Heart right ventricle (tissue), 16 donors: ENCODE results near the gene MFSD12. TPM values are rescaled to one million over a fixed set of nuclear protein-coding genes. Genes with fewer than 3 reads are reported as not detected.

ENCODE experiments used
- ATAC-seq, 8 donors: fragments of 200-7000 bp; cut with Tn5 transposase; one replicate each; pipeline ENCODE4 v1.9.1; 2020; ENCODE audit warnings: mild to moderate bottlenecking in 8 of 8, moderate library complexity in 8 of 8, moderate number of reproducible peaks in 1 of 8
- DNase-seq, 2 donors: peaks; one replicate each; pipeline ENCODE4 v3.0.0-alpha.2; 2020
- H3K27ac ChIP-seq, 10 donors: fragments of 200-600 bp; sonication (generic) in 2 of 10; one replicate each; pipeline versions ENCODE4 v1.5.0 to v1.8.0; 2020 to 2022; ENCODE audit warnings: mild to moderate bottlenecking in 3 of 10
- H3K27me3 ChIP-seq, 7 donors: fragments of 200-600 bp; one replicate each; pipeline ENCODE4 v1.8.0; 2021 to 2022; ENCODE audit warnings: mild to moderate bottlenecking in 2 of 7
- H3K36me3 ChIP-seq, 9 donors: fragments of 200-600 bp; sonication (generic) in 1 of 9; one replicate each; pipeline versions ENCODE4 v1.5.0 to v1.8.0; 2020 to 2022; ENCODE audit warnings: mild to moderate bottlenecking in 2 of 9
- H3K4me1 ChIP-seq, 9 donors: fragments of 200-600 bp; sonication (generic) in 1 of 9; one replicate each; pipeline versions ENCODE4 v1.5.0 to v1.8.0; 2020 to 2022; ENCODE audit warnings: mild to moderate bottlenecking in 4 of 9
- H3K4me3 ChIP-seq, 10 donors: fragments of 200-600 bp; sonication (generic) in 2 of 10; one replicate each; pipeline versions ENCODE4 v1.5.0 to v1.8.0; 2020 to 2022; ENCODE audit warnings: mild to moderate bottlenecking in 7 of 10, moderate library complexity in 2 of 10
- H3K9me3 ChIP-seq, 11 donors: fragments of 200-600 bp in 10 of 11; sonication (generic) in 2 of 11; one replicate each; pipeline versions ENCODE4 v1.5.0 to v1.8.0; 2013 to 2022; ENCODE audit warnings: mild to moderate bottlenecking in 2 of 11, control low read depth in 1 of 11, moderate library complexity in 1 of 11
- CTCF ChIP-seq, 9 donors: fragments of 200-600 bp; sonication (generic) in 2 of 9; IDR thresholded peaks; one replicate each; pipeline versions ENCODE4 v1.5.0 to v1.8.0; 2021 to 2022; ENCODE audit warnings: antibody characterized with exemption in 9 of 9, mild to moderate bottlenecking in 5 of 9, moderate library complexity in 1 of 9
- WGBS, 2 donors: extraction: QIAGEN DNeasy Blood & Tissue Kit; methylation state at CpG; one replicate each; pipeline ENCODE4 v1.1.7; 2013; ENCODE audit warnings: inconsistent platforms in 1 of 2; 5-methylcytosine and 5-hydroxymethylcytosine counted together
- intact Hi-C, 10 donors: fragments of 100-400 bp; cut with DNase I; formaldehyde crosslinking; loops; one replicate each; pipeline versions ENCODE4 v1.11.1 to v1.14.2; 2022
- polyA plus RNA-seq, 2 donors: library from polyadenylated mRNA; stranded (reverse); fragments of 200-250 nt; gene quantifications; one replicate each; pipeline ENCODE4 v1.2.3, GENCODE V29; 2013
- total RNA-seq, 10 donors: library from RNA; stranded (reverse); fragmentation: NEBNext Ultra II Directional in 3 of 10; extraction: Animal tissue kit (Norgen Biotek cat#: 25700) in 3 of 10; gene quantifications; one replicate each; pipeline versions ENCODE4 v1.2.1 to v1.2.4, GENCODE V29; 2021 to 2023
- donor health status: Arrhythmogenic right ventricular cardiomyopathy.
- donor health status: ischemic (EF 13 %, LVEDD 7.1; RV severe dilation, severe dysfunction).
- donor health status: healthy with polysubstance abuse.
- donor health status: DM: no; HTN: yes; CAD: no.
- donor health status: DM: no; HTN: no; CAD: no.
- donor health status: ischemic (EF 25% LVEDD 6.9; RV normal size, moderate dysfunction).
- donor health status: ischemic (EF 25% LVEDD 5.7; RV mildly dilated, moderate dysfunction).
- donor health status: healthy.
- donor health status: DM: yes; HTN: yes; CAD: no.
- donor health status: Ischemic cardiomyopathy.
- donor health status: ischemic (EF 35%, LVEDD 5.7; RV mildly dilated, moderate dysfunction).
- donor health status: nonischemic (EF 11% LVEDD 7.7; RV severe dilation, severe dysfunction).
- donor health status: DM: yes; HTN: yes; CAD: no.
- donor health status: PGD.
- donor health status: ischemic (EF 29% LVEDD 5.4; RV normal size, mild dysfunction).
- donor health status: nonischemic (EF 23%, LVEDD 6.1; RV moderate dilation, normal function).

The MFSD12 gene
- total and polyA plus RNA-seq, 12 donors = 11.6 to 43.2 (median 22.1) TPM

GRCh38 chr19:3538258-3538929 lies 19.0 kb downstream of the MFSD12 start:
- no peak for TF ChIP-seq CTCF (IDR thresholded peaks at IDR 0.05)
- no peaks in the 10 kb centered on the region for H3K27me3 ChIP-seq
- DNase-seq (no peak), ATAC-seq (peak in 1 of 8 donors; percentile 1)
- intact Hi-C loops = no loop called here
- H3K4me3 ChIP-seq = no peak overlapping the region
- H3K27ac ChIP-seq = no peak overlapping the region
- H3K4me1 ChIP-seq = peaks cover 0 to 17% (median 0%) of the 10 kb centered on the region in 9 donors
- WGBS, 2 donors = 86% methylated on average over 25 of the region's 25 CpGs
- H3K9me3 ChIP-seq = peaks cover 0 to 4% (median 0%) of the 10 kb centered on the region in 11 donors
- H3K36me3 ChIP-seq = peaks cover 0 to 60% (median 24%) of the 10 kb centered on the region in 9 donors

GRCh38 chr19:3537438-3538240 lies 19.7 kb downstream of the MFSD12 start:
- peaks cover 0 to 13% (median 0%) of the 10 kb centered on the region in 9 donors for H3K4me1 ChIP-seq
- H3K9me3 ChIP-seq = peaks cover 0 to 4% (median 0%) of the 10 kb centered on the region in 11 donors
- intact Hi-C loops = no loop called here
- H3K27ac ChIP-seq = peak overlapping the region in 3 of 10 donors; percentile 9 to 30 (median 21)
- no peak overlapping the region for H3K4me3 ChIP-seq
- no peak for TF ChIP-seq CTCF (IDR thresholded peaks at IDR 0.05)
- DNase-seq = no peak
- no peaks in the 10 kb centered on the region for H3K27me3 ChIP-seq
- peak in 3 of 8 donors; percentile 4 to 19 (median 9) for ATAC-seq
- H3K36me3 ChIP-seq = peaks cover 0 to 66% (median 30%) of the 10 kb centered on the region in 9 donors
- WGBS, 2 donors = 90 to 91% methylated on average over 22 of the region's 22 CpGs

- no peak for DNase-seq
- intact Hi-C loops = no loop called here
- 70 to 74% methylated on average over 13 of the region's 13 CpGs for WGBS, 2 donors
- Histone ChIP-seq H3K27ac (peak overlapping the region in 5 of 10 donors; percentile 9 to 30 (median 21)), H3K4me1 (peaks cover 0 to 13% (median 0%) of the 10 kb centered on the region in 9 donors), H3K4me3 (no peak overlapping the region), H3K36me3 (peaks cover 0 to 66% (median 34%) of the 10 kb centered on the region in 9 donors), H3K27me3 (no peaks in the 10 kb centered on the region), H3K9me3 (peaks cover 0 to 4% (median 0%) of the 10 kb centered on the region in 11 donors)
- ATAC-seq = peak in 6 of 8 donors; percentile 1 to 9 (median 4)
- no peak for TF ChIP-seq CTCF (IDR thresholded peaks at IDR 0.05)
These were observed 20.3 kb downstream of the MFSD12 start for GRCh38 chr19:3537101-3537437.

- Histone ChIP-seq H3K27ac (peak overlapping the region in 5 of 10 donors; percentile 9 to 30 (median 21)), H3K36me3 (peaks cover 0 to 69% (median 39%) of the 10 kb centered on the region in 9 donors), H3K4me1 (peaks cover 0 to 13% (median 0%) of the 10 kb centered on the region in 9 donors), H3K9me3 (peaks cover 0 to 4% (median 0%) of the 10 kb centered on the region in 11 donors), H3K27me3 (no peaks in the 10 kb centered on the region), H3K4me3 (no peak overlapping the region)
- peak in 1 of 2 donors; percentile 50 for DNase-seq
- peak; percentile 11 to 57 (median 36) for ATAC-seq
- intact Hi-C loops = no loop called here
- WGBS, 2 donors = 72 to 78% methylated on average over 26 to 27 of the region's 27 CpGs
- TF ChIP-seq CTCF (IDR thresholded peaks at IDR 0.05) = no peak
These were observed 20.8 kb downstream of the MFSD12 start for GRCh38 chr19:3536429-3537100.
